GM12892 (cell line): Measurements from ENCODE around the gene ITIH5.

Experiments
- POLR2A ChIP-seq: IDR thresholded peaks from 2 replicates; pipeline ENCODE4 v1.6.1; 2011; ENCODE audit warnings: low read depth, low read length, control low read depth
- TAF1 ChIP-seq: IDR thresholded peaks from 2 replicates; pipeline ENCODE4 v1.6.1; 2011; ENCODE audit warnings: low read depth, mild to moderate bottlenecking, control low read depth, low read length, borderline replicate concordance

DNA sequence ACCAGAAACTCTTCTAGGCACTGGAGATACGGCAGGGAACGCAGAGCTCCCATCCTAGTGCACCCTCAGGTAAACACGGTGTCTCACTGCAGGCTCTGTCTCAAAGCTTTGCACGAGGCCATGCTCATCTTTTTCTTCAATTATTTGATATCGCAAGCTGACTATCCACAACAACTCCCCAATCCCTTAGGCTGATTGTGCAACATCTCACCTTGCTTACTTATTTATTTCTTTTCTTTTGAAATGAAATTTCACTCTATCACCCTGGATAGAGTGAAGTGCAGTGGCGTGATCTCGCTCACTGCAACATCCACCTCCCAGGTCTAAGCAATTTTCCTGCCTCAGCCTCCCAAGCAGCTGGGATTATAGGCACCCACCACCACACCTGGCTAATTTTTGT, 48.7 kb upstream of the ITIH5 start:
- TF ChIP-seq TAF1 (no peak), POLR2A (no peak)
